A172 (cell line): ENCODE results near the gene GP1BA. TPM values are rescaled to one million over a fixed set of nuclear protein-coding genes. Genes with fewer than 3 reads are reported as not detected.

Experiments
- DNase-seq: peaks from one replicate; pipeline ENCODE4 v3.0.0-alpha.2; 2015; ENCODE audit warnings: low spot score
- total RNA-seq: library from RNA; depleted of rRNA; stranded (reverse); fragments of >200 nt; shearing (Covaris generic); gene quantifications from 2 replicates; pipeline ENCODE4 v1.2.3, GENCODE V29; 2014

Gene GP1BA
- total RNA-seq, 1 experiment from 2014 or later = not detected

DNA sequence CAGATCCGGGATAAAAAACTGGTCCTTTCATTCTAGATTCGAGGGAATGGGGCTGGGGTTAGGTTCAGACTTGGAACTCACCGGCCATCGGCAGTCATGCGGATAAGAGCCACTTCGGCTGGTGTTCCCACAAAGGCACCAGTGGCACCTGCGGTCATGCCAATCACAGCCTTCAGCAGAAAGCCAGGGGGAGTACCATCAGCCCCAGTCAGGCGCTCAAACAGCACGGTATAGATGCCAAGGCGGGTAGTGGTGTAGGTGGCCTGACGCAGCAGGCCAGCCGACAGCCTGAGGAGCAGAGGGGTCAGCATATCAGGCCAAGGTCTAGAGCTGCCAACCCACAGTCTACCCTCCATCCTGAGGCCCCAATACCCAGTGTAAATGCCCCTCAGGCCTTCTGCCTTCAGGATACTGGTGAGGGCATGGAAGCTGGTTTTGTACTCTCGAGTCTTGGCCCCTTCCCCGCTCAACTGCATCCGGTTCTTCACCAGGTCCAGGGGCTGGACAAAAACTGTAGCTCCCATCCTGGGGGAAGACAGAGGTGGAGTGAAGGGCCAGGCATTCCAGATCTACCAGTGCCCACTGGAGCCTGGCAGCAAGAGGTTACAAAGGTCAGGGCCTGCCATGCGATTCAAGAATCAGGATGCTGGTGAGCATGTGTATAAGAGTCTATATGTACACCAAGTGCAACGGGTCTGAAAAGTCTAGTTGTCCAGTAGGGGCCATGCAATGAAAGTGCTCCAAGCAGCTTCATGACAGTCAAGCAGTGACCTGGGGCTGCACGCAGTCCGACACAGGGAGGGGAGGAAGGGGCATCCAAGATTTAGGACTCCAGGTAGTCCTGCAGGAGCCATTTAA is 6.8 kb downstream of the GP1BA start:
- no peak for DNase-seq

DNA sequence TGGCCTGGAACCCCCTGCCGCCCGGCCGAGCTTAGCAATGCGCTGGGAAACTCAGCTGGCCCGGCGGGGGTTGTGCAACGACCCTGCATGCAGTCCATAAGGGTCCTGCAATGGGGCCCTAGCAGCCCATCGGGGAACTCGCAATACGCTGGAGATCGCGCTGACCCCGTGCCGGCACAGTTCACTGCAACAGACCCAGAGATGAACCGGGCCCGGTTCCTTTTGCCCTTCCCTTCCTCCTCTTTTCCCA is 7.4 kb downstream of the GP1BA start:
- DNase-seq = no peak

DNA sequence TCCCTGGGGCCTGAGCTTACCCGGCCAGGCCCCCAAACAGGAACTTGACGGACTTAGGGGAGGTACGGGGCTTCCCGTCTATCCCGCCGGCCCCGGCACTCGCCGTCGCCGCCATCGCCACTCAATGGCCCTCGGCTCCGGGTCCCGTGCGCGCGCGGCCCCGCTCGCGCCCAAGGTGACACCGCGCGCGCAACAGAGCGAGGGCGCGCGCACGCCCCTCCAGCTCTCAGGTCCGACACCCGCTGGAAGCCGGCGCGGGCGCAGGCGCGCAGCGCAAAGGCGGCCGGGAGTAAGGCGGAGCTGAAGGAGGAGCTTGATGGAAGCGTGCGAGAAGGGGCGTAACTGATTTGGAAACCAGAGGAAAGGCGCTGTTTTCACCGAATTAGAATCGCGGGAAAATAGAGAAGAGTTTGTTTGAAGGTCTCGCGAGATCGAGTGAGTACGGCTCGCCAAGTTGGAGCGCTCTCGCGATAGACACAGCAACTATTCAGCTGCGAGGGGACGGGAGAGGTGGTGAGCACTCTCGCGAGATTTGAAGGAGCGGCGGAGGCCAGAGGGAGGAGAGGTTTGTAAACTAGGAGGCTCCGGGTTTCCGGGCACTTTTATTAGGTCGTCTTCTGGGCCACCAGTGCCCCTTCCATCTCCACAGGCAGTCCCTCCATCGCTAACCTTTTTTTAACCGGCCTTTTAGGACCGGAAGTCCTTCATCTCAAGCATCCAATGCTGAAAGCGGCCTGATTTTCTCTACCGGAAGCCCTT is 7.9 kb downstream of the GP1BA start, which contains the start of the genes RNF167 and SLC25A11:
TSS of gene RNF167 (plus strand) at position 473 of the 759 bp plus-strand sequence. CDS start 642 bp downstream, outside the sequence.
TSS of gene SLC25A11 (minus strand) at position 251 of the 759 bp plus-strand sequence. CDS start at position 115, 136 bp downstream.
- peak; percentile 99 for DNase-seq

DNA sequence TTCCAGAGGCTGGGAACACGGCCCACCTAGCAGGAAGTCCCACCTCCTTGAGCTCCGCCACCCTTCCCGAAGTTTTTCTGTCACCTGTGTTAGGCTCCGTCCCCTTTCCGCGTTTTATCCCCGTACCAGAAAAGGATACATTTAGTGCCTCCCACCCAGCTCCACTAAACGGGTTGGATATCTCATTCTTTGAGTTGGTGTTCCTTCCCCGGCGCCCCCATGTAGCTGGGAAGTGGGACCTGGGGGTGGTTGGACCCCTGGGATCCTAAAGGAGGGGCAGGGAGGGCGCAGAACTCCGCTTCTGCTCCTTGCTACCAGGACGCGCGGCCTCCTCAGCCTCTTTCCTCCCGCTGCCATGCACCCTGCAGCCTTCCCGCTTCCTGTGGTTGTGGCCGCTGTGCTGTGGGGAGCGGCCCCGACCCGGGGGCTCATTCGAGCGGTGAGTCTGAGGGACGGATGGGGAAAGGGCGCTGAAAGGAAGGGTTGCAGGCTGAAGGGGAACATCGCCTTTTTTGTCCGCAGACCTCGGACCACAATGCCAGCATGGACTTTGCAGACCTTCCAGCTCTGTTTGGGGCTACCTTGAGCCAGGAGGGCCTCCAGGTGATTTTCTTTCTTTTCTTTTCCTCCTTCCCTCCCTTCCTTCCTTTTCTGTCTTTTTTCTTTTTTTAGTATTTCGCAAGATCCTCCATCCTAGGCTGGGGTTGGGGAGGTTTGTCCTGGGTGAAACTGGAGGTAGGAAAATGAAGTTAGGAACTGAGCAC is 8.7 kb downstream of the GP1BA start:
- DNase-seq = no peak

DNA sequence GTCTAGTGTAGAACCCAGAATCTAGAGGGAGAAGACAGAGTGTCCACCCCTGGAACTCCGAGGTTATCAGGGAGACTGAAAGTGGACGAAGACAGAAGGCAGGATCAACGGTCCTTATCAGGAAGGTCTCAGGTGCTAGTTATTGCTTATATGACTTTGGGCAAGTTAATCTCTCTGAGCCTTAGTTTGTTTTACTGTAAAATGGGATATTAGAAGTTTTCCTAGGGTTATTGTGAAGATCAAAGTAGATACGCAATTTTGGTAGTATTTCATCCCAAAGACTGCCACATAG is 9.2 kb downstream of the GP1BA start:
- no peak for DNase-seq

DNA sequence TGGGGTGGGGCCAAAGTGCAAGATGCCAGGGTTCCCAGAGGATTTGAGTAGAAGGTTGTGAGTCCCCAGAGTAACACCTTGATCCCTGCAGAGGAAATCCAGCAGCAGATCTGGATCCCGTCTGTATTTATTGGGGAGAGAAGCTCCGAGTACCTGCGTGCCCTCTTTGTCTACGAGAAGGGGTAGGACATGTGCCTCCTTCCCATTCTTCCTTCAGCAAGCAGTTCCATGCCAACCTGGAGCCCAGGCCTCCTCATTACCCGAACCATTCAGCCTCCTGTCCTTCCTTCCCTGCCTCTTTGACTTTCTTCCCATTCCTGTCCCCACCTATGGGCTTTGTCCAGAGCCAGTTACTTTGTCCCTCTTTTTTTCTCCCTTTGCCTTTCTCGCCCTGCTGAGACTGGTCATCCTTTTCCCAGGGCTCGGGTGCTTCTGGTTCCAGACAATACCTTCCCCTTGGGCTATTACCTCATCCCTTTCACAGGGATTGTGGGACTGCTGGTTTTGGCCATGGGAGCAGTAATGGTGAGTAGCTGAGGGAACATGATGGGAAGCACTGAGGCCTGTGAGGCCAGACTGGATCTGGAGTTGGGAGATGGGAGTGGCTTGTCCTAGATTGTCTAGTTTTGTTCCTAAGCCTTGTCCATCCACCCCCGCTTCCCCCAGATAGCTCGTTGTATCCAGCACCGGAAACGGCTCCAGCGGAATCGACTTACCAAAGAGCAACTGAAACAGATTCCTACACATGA is 10.9 kb downstream of the GP1BA start:
- DNase-seq = no peak

DNA sequence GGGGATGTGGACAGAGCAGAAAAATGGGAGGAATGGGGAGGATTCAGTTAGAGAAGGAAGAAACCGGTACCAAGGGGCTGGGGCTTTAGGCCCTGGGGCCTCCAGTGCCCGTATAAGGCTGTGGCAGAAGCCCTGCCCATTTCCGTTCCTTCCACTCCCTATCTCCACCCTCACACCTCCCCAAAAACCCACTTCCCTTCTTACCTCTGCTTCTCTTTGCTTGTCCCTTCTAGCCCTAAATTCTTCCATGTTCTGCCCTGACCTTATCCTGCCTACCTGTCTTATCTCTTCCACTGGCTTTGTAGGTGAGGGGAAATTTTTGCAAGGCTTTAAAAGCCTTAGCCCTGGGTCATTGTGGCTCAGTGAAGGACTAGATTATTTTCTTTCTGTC is 12.1 kb downstream of the GP1BA start:
- no peak for DNase-seq

DNA sequence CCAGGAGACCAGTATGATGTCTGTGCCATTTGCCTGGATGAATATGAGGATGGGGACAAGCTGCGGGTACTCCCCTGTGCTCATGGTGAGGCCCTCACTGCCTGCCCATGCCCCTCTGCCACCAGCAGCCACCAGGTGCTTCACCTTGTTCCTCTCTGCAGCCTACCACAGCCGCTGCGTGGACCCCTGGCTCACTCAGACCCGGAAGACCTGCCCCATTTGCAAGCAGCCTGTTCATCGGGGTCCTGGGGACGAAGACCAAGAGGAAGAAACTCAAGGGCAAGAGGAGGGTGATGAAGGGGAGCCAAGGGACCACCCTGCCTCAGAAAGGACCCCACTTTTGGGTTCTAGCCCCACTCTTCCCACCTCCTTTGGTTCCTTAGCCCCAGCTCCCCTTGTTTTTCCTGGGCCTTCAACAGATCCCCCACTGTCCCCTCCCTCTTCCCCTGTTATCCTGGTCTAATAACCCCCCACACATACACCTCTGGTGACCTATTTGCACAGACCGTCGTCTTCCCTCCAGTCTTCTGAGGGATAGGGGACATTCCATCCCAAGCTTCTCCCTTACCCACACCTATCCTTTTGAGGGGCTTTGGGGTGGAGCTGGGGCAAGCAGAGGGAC is 12.6 kb downstream of the GP1BA start:
- DNase-seq = no peak

DNA sequence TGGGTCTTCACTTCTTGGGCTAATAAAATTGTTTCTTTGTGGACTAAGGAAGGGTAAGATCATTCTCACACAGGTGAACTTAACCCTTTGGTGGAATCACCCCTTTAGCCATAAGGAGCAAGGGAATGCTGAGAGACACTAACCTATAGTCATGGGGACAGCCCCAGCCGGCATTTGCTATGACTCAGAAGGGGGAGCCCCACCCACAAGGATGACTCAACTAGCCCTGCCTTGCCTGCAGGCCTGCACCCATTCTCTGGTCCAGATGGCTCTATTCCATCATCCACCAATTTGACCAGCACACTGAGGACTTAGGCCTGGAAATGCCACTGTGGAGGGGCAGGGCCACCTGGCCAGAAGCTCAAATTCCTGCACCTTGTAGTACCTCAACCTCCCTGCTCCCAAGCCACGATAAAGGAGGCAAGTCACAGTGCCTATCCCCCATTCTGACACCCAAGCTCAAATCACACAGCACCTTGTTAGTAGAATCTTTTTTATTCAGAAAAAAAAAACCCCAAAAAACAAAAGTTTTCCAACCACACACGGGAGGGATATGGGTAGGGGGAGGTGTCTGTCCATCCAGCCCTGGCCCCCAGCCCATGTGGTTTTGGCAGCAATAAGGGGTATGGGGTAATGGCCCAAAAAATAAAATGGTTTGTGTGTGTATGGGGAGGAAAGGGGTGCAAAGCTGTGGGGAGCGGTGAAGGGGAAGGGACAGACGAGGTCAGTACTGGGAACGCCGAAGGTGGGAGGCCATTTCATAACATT is 13.3 kb downstream of the GP1BA start:
- peak; percentile 97 for DNase-seq

DNA sequence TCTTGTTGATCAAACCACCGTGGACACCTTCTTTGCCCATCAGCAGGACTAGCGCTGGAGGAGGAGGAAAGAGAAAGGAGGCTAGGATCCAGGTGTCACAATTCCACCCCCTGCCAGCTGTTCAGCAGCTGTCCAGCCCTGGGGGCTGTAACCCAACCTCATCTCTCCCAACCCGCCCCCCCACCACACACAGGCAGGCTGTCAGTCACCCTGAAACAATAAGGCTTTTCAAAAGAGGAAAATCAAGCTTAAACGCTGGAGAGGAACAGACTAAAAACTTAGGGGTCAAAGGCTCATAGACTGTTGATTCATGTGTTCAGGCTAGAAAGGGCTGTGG is 13.8 kb downstream of the GP1BA start:
- no peak for DNase-seq

DNA sequence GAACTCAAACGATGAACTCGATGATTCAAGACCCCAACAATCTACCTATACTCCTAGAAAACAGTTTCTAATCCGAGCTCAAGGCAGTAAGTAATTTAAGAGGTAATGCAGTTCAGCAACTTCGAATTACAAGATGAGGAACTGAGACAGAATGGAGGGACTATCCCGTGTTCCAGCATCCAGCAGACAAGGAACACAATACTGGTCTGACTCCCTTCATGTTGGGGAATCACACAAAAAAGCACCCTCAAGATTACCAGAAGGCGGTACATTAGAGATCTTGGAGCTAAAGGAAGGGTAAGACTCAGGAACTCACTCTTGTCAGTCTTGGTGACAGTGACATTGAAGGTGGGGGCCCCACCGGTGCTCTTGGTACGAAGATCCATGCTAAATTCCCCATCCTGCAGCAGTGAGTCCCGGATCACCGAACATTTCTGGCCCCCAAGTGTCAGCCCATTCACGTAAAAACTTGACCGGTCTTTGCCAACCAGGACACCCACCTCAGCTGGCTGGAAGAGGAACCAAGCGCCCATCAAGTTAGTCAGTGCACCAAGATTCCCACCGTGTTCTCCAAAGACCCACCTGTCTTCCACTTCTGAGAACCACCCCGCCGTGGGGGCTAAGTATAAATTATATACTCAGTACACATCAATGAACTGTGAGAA is 14.4 kb downstream of the GP1BA start:
- no peak for DNase-seq

DNA sequence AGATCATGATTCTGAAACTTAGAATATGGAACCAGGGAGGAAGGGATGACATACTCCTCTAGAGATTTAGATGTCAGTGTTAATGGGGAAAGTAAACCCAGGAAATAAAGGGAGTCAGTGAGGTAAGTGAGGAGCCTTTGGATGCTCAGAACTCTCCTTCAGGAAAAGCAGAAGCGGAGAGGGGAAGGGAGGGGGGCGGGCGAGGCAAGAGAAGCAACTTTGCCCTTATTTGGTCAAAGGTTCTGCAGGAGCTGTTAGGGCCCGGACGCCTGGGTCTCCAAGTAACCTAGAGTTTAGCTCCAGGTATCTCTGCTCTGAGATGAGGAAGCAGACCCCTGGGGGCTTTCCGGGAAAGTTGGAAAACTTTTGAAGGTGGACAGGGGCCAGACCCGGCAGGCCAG is 14.9 kb downstream of the GP1BA start:
- DNase-seq = no peak

DNA sequence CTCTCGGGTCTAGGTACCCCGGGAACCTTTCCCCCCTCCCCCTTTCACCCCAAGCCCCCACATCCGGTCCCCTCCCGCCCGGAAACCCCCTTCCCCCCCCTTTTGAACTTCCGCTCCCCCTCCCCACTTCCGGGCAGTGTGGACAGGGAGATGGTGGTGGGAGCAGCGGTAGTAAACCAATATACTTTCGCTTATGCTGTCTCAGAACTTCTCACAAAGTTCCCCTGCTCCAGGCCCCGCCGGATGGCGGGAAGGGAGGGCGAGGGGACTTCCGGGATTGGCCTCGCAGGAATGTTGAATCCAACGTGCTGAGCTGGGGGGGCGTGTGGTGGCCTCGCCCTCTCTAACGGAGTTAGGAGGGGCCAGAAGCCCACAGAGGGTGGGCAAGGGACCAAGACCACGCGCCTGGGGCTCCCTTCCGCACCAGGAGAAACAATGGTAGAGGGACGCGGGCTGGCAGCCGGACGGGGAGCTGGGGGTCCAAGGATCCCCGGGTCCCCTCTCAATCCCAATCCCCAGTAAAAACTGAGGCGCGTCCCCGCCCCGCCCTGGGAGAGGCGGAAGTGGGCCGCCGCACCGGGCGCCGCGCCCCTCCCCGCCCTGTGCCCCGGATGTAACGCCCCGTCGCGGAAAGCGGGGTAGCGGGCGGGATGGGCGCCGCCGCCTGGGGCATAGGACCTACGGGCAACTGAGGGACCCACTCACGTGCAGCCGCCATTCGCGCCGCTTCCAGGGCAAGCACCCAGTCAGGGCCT is 15.5 kb downstream of the GP1BA start:
- peak; percentile 61 for DNase-seq

DNA sequence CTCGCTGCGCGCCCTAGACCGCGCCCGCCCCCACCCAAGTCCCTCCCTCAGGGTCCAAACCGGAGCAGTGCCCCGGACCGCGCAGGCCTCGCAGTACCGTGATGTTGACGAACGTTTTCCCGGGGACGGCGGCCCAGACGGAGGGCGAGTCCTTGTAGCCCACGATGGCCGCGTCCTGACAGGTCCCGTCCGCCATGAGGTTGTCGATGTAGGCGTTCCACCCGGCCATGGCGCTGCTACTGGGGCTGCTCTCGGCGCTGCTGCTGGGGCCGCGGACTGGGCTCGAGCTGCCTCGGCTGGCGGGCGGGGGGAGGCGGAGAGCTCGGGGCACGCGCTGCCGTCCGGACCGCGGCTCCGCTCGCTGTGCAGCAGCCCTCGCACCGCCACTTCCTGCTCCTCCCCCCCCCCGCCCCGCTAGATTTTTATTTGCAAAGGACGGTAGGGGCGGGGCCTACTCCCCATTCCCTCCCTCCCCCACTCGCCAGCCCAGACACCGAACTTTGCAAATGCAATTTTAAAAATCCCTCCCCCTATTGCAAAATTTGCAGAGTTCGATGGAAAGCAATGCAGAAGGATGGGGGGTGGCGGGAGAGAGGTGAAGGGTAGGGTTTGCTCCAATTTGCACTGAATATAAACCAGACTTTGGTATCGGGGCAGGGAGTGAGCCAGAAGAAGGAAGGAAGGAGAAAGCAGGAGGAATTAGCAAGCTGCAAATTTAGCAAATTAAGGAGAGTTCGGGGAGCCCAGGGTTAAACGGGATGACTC is 16.3 kb downstream of the GP1BA start, which contains the start of gene PFN1:
TSS of gene PFN1 (minus strand) at position 365 of the 765 bp plus-strand sequence. CDS start at position 229, 136 bp downstream.
- peak; percentile 86 for DNase-seq

DNA sequence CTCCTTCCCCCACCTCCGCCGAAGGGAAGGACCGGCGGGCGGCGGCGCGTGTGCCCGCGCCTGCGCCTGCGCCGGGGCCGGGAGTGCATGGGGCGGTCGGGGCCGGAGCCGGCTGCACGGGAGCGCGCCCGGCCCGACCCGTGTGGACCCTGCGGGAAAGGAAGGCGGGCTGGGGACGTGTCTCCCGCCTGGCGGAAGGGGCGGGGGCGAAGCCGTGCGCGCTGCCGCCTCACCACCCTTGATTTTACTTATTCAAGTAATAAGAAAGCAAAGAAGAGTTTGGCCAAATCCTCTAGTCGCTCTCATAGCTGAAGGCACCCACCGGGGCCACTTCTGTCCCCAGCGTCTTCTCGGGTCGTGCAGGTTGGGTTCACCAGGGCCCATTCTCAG is 16.8 kb downstream of the GP1BA start:
- peak; percentile 74 for DNase-seq

DNA sequence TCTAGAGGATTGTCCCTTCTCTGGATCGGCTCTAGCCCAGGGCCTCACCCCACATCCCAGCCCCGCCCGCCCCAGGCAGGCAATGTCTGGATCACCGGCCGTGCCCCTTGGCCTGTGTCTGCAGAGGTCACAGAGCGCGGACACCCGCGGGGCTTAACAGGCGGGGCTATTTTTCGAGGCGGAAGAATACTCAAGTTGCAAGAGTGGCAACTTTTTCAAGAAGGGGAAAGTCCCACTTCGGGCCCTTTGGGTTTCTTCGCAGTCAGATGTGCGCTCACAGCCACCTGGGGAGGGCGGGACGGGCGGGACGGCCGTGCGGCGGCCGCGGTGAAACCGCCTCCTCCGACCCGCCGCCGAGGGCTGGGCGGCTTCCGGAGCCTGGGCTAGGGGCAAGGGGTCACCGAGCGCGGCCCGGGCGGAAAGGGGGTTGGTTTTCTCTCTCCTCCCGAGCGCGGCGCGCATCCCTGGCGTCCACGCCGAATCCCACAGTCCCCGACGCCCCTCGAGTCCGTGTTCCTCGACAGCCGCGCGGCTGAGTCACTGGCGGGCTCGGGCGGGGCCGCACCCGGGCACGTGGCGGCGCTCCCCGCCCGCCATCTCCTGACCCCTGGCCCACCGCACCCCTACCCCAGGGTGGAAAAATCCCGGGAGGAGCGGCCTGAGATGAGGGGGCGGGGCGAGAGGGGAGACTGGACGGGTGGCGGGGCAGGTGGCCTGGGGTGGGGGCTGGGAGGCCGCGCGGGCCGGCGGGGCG is 17.4 kb downstream of the GP1BA start:
- peak; percentile 75 for DNase-seq

DNA sequence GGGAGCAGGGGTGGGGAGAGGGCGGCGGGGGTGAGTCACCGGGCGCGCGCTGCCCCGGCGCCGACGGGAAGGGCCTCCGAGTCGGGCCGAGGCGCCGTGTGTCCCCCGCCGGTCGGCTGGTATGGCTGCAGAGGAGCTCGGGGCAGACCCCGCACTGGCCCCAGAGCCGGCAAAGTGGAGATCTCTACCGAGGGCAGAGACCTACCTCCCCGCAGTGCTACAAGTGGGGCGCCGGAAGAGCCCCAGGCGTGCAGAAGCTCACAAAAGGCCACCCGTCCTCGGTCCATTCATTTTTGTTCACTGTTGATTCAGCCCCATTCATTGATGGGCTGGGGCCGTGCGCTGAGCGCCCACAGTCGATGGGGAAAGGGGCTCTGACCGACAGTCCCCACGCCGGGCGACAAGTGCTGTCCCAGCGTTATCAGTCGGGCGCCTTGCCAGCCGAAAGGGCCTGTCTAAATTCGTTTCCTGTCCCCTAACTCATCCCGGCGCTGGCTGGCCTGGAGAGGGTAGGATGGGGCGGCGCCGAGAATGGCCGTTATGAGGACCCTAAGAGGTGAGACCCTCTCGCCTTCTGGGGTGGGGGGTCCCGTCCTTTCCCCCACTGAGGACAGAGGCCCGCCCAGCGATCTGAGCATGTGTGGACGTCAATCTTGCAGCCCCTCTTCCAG is 18.1 kb downstream of the GP1BA start:
- peak; percentile 61 for DNase-seq
